HG03064 (cell line): ENCODE results near the gene NLRC5.
"Not testable (repeated sequence)": the region's sequence is repeated elsewhere in the genome, so short reads cannot be mapped to it uniquely, and the experiment has no call there.

Source experiments
- ATAC-seq: cut with Tn5 transposase; IDR thresholded peaks from one replicate; pipeline ENCODE4 v1.9.1; 2021; ENCODE audit warnings: low read depth; ENCODE audit not compliant: unreplicated experiment

NLRC5 gene

DNA sequence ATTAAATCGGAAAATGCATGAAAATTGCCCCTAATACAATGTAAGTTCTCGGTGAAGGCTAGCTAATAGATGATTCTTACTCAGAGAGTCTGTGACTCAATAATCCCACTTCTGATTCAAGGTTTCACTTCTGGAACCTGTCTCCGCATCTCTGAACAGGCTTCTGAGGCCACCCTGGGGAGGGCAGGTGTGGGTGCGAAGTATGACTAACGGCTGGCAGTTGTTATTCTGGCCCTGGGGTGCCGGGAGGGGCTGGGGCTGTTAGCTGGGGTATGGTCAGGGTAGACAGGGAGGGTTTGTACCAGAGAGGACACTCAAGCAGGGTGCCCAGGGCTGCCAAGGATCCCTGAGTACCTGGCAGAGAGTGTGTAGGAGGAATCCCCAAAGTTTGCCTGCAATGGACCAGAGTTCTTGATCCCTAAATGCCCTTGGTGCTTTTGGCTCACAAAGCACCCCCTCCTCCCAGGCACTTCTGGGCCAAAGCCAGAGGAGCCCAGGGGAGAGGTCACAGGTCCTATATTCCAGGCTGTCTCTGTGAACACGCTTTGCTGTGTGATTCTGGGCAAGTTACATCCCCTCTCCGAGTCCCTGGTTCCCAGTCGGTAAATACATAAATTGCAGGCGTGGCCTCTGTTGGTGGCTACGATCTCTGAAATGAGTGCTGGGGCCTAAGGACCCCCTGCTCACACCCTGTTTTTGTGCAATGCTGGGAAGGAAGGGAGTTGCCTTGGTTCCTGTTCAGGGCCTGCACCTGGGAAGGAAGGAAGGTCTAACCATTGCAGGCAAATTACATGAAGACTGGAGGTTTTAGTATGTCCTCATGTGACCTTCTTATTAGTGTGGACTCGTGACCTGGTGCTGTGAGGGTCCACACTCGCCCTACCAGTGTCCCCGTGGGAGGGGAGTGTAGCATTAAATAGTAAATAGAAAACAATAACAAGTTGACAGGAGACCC is 53.1 kb downstream of the NLRC5 start:
- ATAC-seq: peak; percentile 56

DNA sequence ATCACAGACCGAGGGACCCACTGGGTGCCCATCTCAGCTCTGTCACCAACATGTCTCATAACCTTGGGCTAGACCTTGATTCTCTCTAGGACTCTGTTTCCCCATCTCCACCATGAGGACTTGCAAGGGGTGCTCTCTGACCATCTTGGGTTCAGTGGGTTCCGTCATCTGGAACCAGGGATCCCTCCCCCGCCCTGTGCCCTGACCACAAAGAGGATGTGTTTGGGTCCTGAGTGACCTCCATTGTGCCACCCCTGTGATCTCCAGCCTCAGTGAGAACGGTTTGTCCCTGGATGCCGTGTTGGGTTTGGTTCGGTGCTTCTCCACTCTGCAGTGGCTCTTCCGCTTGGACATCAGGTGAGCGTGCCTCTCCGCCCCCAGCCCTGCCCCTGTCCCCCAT is 53.9 kb downstream of the NLRC5 start:
- no peak for ATAC-seq

DNA sequence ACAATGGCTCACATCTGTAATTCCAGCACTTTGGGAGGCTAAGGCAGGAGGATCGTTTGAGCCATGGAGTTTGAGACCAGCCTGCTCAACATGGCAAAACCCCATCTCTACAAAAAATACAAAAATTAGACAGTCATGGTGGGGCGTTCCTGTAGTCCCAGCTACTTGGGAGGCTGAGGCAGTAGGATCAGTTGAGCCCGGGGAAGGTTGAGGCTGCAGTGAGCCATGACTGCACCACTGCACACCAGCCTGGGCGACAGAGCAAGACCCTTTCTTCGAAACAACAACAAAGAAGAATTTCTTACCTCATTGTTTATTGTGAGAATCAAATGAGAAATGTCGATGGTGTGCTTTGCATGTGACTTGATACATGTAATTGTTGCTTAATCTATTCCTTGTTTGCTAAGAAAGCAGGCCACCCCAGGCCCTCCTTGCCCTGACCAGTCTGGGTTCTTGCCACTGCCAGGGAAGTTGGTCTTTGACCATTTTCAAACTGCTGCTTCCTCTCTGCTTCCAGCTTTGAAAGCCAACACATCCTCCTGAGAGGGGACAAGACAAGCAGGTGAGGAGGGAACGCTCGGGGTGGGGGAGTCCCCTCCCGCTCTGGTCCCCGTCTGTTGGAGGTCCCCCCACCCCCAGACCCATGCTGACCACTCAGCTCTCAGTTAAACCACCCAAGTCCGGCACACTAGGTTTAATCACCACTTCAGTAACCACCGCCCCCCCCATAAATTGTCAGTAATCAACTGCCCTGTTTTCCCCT is 55.8 kb downstream of the NLRC5 start:
- no peak for ATAC-seq

DNA sequence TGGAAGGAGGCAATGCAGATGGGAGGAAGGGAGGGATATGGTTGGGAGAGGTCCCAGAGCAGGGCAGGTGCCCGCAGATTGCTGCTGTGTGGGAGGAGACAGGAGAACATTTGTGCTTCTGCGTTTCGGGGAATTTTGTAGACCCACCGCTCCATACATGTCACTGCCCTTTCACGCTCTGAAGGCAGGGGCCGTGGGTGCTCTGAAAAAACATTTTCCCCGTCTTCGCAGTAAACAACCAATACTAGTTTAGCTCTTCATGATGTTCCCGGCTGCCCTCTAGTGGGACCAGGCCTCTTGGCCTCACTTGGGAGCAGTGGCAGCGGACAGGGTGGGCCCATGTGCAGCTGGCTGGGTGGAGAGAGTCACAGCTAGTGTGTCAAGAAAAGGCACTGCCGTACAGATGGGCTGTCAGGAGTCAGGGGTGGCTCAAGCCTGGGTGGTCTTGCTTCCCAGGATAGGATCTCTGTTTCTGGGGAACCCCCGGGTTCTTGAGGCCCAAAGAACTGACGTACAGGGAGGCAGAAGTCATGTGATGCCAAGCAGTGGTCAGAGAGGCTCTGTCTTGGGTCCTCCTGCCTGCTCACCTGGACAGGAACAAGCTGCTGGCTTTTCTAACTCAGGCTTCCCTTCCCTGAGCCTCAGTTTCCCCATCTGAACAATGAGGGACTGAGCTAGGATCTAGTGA is 56.5 kb downstream of the NLRC5 start:
- ATAC-seq: no peak

DNA sequence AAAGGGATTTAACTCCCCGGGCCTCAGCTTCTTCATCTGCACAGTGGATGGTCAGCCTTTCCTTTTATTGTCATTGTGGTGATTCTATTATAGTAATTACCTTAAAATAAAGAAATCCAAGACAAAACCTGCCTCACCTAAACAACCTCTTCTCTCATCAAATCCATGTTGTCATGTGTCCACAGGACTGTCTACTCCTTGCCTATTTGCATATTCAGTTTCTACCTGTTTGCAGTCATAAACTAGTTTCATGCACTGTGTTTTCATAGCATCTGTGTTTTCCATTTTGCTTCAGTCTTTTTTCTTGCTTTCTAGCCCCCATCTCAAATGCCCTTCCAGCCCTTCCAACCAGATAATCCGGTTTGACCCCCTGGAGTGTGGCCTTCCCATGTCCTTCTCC is 58.7 kb downstream of the NLRC5 start:
- ATAC-seq: no peak

DNA sequence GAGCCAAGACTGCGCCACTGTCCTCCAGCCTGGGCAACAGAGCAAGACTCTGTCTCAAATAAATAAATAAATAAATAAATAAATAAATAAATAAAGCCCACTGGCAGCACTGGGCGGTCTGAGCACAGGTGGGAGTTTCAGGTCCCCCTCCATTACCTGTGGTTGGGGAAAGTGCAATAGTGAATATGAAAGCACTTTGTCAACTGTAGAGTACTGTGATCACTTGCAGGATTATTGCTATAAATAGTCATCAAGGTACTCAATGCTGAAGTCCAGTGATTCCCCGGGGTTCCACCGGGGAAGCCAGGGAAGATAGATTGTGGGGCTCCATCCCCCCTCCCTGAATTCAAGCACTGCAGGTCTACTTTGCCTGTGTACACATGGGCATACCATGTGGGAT is 60.3 kb downstream of the NLRC5 start:
- peak; percentile 70 for ATAC-seq

DNA sequence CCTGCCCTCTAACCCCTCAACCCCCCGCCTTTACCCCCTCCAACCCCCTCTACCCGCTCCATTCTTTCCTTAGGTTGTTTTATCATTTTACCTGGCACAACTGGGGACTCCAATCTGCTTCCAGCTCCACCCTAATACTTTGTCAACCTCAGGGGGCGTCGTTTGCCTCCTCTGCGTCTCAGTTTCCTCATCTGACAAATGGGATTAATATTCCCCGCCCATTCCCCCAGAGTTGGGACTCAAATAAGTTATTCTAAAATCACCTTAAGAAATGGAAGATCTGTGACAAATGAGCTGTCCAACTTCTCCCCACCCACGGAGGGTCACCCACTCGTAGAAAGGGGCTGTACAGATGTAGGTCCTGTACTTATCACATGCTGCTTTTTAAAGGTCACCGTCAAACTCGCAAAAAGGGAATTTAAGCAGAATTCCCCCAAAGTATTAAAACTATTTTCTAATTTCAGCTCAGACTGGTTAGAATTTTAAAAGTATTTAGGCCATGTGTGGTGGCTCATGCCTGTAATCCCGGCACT is 62.4 kb downstream of the NLRC5 start:
- no peak for ATAC-seq

DNA sequence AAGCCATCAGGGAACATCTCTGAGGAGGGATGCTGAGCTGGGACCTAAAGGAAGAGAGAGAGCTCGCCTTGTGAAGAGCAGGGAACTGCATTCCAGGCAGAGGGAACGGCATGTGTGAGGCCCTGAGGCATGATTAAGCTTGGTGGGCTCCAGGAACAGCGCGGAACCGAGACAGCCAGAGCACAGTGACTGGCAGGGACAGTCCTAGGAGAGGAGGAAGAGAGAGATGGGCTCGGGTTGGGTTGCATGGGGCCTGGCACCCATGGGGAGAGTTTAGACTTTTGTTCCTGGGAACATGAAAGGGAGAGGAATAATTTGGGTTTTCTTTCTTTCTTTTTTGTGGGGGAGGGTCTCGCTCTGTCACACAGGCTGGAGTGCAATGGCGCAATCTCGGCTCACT is 63.8 kb downstream of the NLRC5 start:
- no peak for ATAC-seq

DNA sequence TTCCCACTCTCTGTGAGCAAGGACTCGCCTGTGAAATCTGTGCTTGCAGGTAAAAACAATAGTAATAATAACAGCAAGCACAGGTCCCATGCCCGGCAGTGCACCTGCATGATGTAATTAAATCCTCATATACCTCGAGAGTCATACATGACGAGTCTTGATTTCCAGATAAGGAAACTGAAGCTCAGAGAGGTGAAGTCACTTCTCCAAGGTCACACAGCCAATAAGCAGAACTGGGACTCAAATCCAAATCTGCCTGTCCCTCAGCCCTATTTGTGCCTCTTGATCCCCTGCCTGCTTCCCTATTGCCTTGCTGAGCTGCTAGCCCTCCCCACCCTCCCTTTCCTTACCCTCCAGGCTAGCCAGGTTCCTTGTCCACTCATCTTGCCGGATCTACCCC is 65.0 kb downstream of the NLRC5 start:
- no peak for ATAC-seq

DNA sequence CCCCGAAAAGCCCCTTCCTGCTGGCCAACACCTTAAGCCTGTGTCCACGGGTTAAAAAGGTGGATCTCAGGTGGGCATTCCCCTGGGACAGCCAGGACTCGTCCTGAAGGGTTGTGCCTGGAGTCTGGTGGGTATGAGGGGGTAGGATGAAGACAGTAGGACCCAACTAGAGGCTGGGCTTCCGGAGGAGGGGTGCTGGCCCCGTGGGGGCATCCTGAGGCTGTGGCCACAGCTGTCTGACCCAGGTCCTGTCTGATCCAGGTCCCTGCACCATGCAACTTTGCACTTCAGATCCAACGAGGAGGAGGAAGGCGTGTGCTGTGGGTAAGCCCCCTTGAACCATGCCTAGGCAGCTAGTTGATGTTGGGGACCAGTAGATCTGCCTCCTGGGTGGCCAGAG is 65.4 kb downstream of the NLRC5 start:
- no peak for ATAC-seq

DNA sequence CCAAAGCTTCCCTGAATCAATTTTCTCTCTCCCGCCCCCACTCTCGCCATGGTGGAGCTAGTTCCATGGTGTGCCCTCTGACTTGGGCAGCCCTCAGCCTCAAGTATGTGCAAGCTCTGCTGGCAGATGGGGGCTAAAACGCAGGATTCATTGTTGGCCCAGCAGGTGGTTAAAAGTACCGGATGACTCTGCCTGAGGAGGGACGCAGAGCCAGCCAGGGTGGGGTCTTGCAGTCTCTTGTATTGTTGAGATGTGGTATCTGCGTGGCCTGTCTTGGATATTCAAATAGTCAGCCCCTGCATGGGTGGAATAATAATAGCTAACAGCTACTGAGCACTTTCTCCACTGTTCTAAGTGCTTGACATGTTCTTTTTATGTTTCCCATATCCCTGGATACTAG is 66.3 kb downstream of the NLRC5 start:
- no peak for ATAC-seq

DNA sequence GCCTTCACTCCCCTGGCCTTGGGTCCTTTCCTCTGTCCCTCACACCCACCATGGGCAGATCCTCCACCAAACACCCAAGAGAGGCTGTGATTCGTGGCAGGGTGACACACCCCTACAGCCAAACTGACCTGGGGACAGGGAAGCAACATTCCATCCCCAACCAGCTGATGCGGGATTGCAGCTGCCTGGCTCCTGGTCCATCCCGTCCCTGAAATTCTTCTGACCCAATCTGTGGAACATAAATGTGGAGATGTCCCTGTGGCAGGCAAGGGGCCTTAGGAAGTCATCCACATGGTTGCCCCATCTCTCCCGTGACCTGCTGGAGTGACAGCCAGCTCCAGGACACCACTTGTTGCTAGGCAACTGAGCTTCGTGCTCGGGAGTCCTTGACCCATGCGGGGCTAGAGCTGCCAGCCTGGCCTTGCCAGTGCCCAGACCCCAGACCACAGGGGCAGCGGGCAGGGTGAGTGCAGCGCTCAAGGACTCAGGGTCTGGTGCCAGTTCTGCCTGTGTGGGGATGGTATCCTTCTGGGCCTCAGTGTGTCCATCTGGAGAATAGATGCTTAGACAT is 69.0 kb downstream of the NLRC5 start:
- no peak for ATAC-seq

DNA sequence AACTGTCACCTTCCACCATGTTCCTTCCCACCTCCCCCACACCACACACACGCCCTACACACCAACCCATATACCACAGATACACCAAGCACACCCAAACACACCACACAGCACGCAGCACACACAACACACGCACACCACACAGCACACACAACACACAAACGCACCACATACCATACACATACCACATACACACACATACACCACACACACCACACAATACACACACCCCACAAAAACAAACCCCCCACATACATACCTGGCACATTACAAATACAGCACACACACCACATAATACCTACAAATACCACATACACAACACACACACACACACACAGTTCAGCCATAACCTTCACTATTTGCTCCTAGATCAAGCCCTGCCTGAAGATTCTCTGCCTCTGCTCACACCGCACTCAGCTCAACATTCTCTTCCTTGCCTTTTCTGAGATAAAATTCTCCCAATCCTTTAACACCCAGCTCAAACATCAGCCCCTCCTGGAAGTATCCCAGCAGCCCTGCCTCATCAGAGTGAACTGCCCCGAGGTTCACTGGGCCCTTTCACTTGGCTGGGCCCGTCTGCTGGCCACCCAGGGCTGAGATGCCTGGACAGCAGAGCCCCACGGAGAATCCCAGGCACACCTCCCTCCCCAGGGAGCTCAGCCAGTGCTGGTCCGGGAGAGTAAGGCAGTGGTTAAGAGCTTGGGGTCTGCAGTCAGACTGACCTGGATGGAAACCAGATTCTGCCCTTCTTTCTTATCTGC is 71.1 kb downstream of the NLRC5 start:
- ATAC-seq: no peak

DNA sequence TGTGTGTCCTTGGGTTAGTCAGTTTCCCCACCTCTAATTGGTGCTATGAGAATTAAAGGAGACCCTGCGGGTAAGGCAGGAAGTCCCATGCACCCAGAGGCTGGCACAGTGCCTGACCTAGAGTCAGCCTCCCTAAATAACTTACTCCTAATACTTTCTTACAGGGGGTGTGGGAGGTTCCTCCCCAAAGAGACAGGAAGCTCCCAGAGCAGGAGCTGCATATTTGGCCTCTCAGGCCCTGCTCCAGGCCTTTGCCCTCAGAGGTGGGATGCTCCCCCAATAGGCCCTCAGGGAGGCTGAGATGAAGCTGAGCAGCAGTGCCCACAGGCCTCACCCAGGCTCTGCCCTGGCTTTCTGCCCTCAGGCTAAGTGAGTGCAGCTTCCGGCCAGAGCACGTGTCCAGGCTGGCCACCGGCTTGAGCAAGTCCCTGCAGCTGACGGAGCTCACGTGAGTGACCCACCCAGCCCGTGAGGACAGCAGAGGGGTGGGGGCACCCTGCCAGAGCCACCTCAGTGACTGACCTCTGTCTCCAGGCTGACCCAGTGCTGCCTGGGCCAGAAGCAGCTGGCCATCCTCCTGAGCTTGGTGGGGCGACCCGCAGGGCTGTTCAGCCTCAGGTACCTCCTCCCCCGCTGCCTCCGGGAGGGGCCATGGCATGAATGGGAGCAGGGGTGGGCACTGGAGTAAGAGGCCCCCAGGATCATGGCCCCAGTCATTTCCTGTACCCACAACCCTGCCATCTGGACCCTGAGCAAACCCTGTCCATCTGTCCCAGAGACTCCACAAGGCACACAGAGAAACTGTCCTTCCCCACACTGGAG is 71.9 kb downstream of the NLRC5 start:
- no peak for ATAC-seq

DNA sequence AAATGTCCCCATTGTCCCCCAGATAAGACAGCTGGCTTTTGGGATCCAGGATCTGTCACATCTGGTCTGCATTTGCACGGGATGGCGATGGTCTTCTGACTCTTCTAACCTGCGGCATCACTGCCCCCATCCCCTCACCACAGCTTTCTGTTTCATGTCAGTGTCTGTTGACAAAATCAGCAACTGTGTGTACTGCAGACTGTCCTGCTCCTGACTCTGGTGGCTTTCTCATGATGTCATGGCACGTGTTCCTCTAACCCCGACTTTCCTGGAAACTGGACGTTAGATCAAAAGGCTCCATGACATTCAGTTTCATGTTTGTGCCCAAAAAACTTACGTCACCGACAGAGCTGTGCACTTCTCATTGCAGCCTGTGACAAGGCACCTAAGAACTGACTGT is 73.0 kb downstream of the NLRC5 start:
- ATAC-seq: no peak

DNA sequence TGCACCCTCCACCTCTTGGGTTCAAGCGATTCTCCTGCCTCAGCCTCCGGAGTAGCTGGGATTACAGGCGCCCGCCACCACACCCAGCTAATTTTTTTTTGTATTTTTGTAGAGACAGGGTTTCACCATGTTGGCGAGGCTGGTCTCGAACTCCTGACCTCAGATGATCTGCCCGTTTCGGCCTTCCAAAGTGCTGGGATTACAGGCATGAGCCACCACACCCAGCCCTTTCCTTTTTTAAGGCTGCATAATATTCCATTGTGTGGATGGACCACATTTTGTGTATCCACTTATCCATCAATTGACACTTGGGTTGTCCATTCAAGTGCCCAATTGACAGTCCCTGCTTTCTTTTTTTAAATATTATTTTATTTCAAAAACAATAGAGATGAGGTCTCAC is 73.8 kb downstream of the NLRC5 start:
- not testable (repeated sequence) for ATAC-seq

DNA sequence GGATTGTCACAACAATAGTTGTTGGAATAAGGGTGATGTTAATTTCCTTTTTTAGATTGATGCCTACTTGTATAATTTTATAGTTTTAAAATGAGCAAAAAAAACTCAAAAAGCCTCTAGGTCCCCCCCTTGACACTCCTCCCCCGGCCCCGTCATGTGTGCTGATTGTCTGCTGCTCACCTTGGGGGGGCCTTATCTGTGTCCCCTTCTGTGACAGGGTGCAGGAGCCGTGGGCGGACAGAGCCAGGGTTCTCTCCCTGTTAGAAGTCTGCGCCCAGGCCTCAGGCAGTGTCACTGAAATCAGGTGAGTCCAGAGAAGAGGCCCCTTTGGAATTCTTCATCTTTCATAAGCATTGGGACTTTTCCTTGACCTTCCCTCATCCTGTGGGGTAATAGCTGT is 75.6 kb downstream of the NLRC5 start:
- ATAC-seq: no peak

DNA sequence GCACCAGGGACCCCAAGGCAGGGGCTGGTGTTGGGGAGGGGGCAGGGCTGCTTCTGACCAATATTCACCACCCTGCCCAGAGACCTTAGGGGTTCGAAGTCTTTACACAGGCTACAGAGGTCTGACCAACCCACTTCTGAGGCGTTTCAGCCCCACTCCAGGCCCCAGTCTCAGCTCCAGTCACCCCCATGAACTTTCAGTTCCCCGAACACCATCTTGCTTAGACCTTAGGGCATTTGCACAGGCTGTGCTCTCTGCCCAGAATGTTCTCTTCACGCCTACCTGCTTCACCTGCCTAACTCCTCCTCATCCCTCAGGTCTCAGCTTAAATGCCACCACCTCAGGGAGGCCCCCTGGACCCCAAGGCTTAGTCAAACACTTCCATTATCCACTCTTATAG is 77.3 kb downstream of the NLRC5 start:
- ATAC-seq: no peak

DNA sequence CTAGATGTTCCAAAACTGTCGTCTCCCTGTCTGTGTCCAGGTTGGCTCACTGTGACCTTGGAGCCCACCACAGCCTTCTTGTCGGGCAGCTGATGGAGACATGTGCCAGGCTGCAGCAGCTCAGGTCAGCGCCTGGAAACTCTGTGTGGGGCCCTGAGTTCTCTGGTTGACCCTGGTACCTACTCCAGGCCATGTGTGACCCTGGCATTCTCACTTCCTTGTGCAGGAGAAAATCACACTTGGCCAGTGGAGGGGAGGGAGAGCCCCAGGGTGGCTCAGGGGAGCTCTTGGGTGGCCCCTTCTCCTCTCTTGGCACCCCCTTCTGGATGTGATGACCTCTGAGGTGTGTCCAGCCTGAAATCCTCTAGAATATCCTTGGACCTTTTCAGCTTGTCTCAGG is 78.0 kb downstream of the NLRC5 start:
- no peak for ATAC-seq
